NCI-H1436 (cell line): ENCODE results near the gene SLC17A8.
"Not testable (repeated sequence)": the region's sequence is repeated elsewhere in the genome, so short reads cannot be mapped to it uniquely, and the experiment has no call there.

ENCODE experiments used
- DNase-seq: peaks from one replicate; lab custom pipeline; 2025; lab: John Stamatoyannopoulos, UW

Gene SLC17A8

GRCh38 chr12:100427078-100427477 is 70.2 kb downstream of the SLC17A8 start:
- DNase-seq, result no peak

GRCh38 chr12:100430251-100430650 is 73.4 kb downstream of the SLC17A8 start:
- DNase-seq, result not testable (repeated sequence)

- no peak for DNase-seq
Observed at GRCh38 chr12:100433701-100434100, 76.8 kb downstream of the SLC17A8 start.

- DNase-seq, result no peak
Observed at GRCh38 chr12:100434177-100434576, 77.3 kb downstream of the SLC17A8 start.

GRCh38 chr12:100435957-100436356 is 79.1 kb downstream of the SLC17A8 start:
- no peak for DNase-seq

GRCh38 chr12:100437038-100437841 is 80.4 kb downstream of the SLC17A8 start:
- DNase-seq, result no peak

GRCh38 chr12:100439797-100440196 is 82.9 kb downstream of the SLC17A8 start:
- no peak for DNase-seq

- DNase-seq, result no peak
Observed at GRCh38 chr12:100442403-100442802, 85.5 kb downstream of the SLC17A8 start.

GRCh38 chr12:100443434-100443833 is 86.6 kb downstream of the SLC17A8 start:
- DNase-seq, result no peak

GRCh38 chr12:100445081-100445481 is 88.2 kb downstream of the SLC17A8 start:
- DNase-seq, result no peak

- DNase-seq, result no peak
Observed at GRCh38 chr12:100447381-100447780, 90.5 kb downstream of the SLC17A8 start.

GRCh38 chr12:100448656-100449055 is 91.8 kb downstream of the SLC17A8 start:
- no peak for DNase-seq

- DNase-seq, result no peak
Observed at GRCh38 chr12:100450735-100451134, 93.9 kb downstream of the SLC17A8 start.

- DNase-seq, result no peak
Observed at GRCh38 chr12:100453951-100454350, 97.1 kb downstream of the SLC17A8 start.

GRCh38 chr12:100455896-100456295 is 99.0 kb downstream of the SLC17A8 start:
- DNase-seq, result no peak

- no peak for DNase-seq
Observed at GRCh38 chr12:100458191-100458590, 101.3 kb downstream of the SLC17A8 start.

- DNase-seq, result no peak
Observed at GRCh38 chr12:100460702-100461101, 103.8 kb downstream of the SLC17A8 start.

- DNase-seq, result no peak
Observed at GRCh38 chr12:100461330-100461973, 104.6 kb downstream of the SLC17A8 start.

GRCh38 chr12:100463661-100464060 is 106.8 kb downstream of the SLC17A8 start:
- DNase-seq, result no peak

- no peak for DNase-seq
Observed at GRCh38 chr12:100464529-100464928, 107.7 kb downstream of the SLC17A8 start.

GRCh38 chr12:100468126-100468525 is 111.3 kb downstream of the SLC17A8 start:
- DNase-seq, result no peak
